ENCODE data around the gene TCERG1L.

The TCERG1L gene

DNA sequence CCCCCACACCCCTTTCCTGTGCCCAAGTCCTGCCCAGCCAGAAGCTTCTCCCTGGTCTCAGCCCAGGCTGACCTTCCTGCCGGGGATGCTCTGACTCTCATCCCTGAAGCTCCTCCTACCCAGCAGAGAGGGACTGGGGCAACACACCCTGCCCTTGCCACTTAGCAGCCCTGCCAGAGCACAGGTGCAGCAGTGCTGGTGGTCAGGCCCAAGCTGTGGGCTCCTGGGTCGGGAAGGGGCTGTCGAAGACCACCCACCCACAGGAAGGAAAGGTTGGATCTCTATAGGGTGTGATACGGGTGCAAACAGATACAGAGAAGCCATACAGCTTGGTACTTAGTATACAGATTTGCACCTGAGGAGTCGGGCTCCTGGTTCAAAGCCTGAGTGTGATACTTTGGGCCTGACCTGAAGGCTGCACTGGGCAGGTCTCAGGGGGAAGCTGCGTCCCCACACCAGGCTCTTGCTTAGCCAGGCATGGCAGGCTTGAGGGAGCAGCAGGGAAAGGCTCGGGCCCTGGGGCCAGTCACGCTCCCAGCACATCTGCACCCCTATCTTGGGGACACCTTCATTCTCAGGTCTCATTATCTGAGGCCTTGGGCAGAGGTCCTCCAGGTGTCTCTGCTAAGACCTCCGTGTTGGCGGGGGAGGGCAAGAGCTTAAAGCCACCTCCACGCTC is 47.3 kb downstream of the TCERG1L start:
- no peak overlapping the region for H3K4me2 ChIP-seq
- H3K36me3 ChIP-seq (ENCODE audit: insufficient read depth): no peaks in the 10 kb centered on the region
- no peaks in the 10 kb centered on the region for H3K79me2 ChIP-seq (ENCODE audit: insufficient read depth, low read depth)
- no peak overlapping the region for H3K27ac ChIP-seq
- H3K4me3 ChIP-seq (IDR thresholded peaks at IDR 0.05; ENCODE audit: insufficient read depth, low read depth, low read length): no peak overlapping the region
- no peaks in the 10 kb centered on the region for H3K4me1 ChIP-seq (ENCODE audit: low read depth, poor library complexity, severe bottlenecking)
- H4K20me1 ChIP-seq (ENCODE audit: insufficient read depth): no peaks in the 10 kb centered on the region
- no peak overlapping the region for H3K9ac ChIP-seq
- TF ChIP-seq, protein P1, sequence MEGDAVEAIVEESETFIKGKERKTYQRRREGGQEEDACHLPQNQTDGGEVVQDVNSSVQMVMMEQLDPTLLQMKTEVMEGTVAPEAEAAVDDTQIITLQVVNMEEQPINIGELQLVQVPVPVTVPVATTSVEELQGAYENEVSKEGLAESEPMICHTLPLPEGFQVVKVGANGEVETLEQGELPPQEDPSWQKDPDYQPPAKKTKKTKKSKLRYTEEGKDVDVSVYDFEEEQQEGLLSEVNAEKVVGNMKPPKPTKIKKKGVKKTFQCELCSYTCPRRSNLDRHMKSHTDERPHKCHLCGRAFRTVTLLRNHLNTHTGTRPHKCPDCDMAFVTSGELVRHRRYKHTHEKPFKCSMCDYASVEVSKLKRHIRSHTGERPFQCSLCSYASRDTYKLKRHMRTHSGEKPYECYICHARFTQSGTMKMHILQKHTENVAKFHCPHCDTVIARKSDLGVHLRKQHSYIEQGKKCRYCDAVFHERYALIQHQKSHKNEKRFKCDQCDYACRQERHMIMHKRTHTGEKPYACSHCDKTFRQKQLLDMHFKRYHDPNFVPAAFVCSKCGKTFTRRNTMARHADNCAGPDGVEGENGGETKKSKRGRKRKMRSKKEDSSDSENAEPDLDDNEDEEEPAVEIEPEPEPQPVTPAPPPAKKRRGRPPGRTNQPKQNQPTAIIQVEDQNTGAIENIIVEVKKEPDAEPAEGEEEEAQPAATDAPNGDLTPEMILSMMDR (conservative IDR thresholded peaks at IDR 0.05; ENCODE audit: low read depth, low read length): no peak
- H3K27me3 ChIP-seq (ENCODE audit: insufficient read depth, low read depth): no peaks in the 10 kb centered on the region
- no peak overlapping the region for H2AFZ ChIP-seq (ENCODE audit: low read depth)

DNA sequence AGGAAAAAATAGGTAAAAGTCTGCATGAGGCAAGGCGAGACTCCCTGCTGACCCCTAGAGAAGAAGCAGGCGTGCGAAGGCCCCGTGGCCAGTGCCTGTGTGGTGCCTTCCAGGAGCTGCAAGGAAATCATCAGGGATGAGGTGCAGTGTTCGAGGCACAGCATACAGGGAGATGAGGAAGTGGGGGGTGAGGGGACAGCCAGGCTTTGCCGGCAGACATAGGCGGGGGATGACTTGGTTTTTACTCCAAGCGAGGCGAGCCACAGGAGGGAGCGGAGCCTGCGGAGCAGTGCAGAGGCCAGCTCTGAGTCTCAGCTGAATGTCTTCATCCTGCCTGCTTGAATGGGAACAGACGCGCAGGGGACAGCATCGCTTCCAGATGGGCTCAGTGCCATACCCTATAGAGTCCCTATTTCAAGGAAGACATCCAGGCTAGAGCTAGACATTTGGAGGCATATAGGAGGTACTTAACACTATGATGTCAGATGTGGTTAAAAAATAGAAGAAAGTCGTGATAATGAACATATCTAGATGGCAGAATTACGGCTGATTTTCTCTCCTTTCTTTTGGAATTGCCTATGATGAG is 49.5 kb downstream of the TCERG1L start:
- no peak overlapping the region for H3K9ac ChIP-seq
- H3K27me3 ChIP-seq (ENCODE audit: insufficient read depth, low read depth): no peaks in the 10 kb centered on the region
- no peak overlapping the region for H3K27ac ChIP-seq
- H3K4me3 ChIP-seq (IDR thresholded peaks at IDR 0.05; ENCODE audit: insufficient read depth, low read depth, low read length): no peak overlapping the region
- no peak overlapping the region for H3K4me2 ChIP-seq
- H3K79me2 ChIP-seq (ENCODE audit: insufficient read depth, low read depth): no peaks in the 10 kb centered on the region
- no peaks in the 10 kb centered on the region for H4K20me1 ChIP-seq (ENCODE audit: insufficient read depth)
- TF ChIP-seq, protein P1 (conservative IDR thresholded peaks at IDR 0.05; ENCODE audit: low read depth, low read length): no peak
- H3K4me1 ChIP-seq (ENCODE audit: low read depth, poor library complexity, severe bottlenecking): no peaks in the 10 kb centered on the region
- H3K36me3 ChIP-seq (ENCODE audit: insufficient read depth): no peaks in the 10 kb centered on the region
- H2AFZ ChIP-seq (ENCODE audit: low read depth): no peak overlapping the region

DNA sequence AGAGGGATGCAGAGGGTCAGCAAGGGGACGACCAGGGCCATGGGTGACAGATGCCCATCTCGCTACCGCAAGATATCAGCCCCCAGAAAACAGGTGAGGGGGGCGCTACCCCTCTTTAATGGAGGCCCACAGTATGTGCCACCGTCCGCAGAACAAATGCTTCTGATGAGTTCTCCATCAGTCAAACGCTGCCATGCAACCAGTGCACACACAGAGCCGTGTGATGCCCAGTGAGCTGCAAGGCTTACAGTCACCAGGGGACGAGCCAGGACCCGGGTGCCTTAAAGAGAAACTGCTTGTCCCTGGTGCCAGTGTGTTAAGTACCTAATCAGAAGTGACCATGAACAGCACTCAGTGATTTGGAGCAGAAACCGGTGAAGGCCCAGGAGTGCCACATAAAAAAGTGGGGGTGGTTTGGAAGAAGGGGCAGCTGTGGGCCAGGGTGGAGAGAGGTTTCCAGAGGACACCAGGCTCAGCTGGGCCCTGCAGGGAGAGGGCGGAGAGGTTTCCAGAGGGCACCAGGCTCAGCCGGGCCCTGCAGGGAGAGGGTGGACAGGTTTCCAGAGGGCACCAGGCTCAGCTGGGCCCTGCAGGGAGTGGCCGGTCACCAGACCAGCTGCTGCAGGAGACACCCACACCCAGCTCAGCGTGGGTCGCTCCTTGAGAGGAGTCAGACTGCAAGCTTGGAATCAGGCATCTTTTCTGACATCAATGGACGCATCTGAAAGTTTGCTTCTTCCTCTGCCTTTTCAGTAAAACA is 50.9 kb downstream of the TCERG1L start:
- Histone ChIP-seq H3K9ac (no peak overlapping the region), H3K4me1 (ENCODE audit: low read depth, poor library complexity, severe bottlenecking) (no peaks in the 10 kb centered on the region), H3K36me3 (ENCODE audit: insufficient read depth) (no peaks in the 10 kb centered on the region), H4K20me1 (ENCODE audit: insufficient read depth) (no peaks in the 10 kb centered on the region), H3K79me2 (ENCODE audit: insufficient read depth, low read depth) (no peaks in the 10 kb centered on the region), H3K4me2 (no peak overlapping the region), H2AFZ (ENCODE audit: low read depth) (no peak overlapping the region), H3K27me3 (ENCODE audit: insufficient read depth, low read depth) (no peaks in the 10 kb centered on the region), H3K27ac (no peak overlapping the region), H3K4me3 (IDR thresholded peaks at IDR 0.05; ENCODE audit: insufficient read depth, low read depth, low read length) (no peak overlapping the region)
- TF ChIP-seq, protein P1 (conservative IDR thresholded peaks at IDR 0.05; ENCODE audit: low read depth, low read length): no peak

DNA sequence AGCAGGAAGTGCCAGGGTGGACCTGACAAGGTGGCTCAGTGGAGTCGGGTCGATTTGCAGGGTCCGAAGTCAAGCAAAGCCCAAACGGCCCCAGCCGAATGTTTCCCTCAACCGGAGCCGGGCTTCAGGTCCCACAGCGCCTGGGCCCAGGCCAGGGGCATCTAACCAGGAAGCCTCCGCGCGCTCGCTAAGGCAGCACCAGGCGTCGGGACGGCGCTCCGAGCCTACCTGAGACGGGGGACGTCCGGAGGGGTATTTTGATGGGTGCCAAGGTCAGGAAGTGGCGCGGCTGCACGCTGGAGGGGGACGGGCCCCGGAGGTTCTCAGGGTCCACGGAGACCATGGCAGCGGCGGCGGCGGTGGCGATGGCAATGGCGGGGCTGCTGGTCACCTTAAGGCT is 51.5 kb downstream of the TCERG1L start:
- TF ChIP-seq, protein P1 (conservative IDR thresholded peaks at IDR 0.05; ENCODE audit: low read depth, low read length): no peak
- Histone ChIP-seq H3K27ac (no peak overlapping the region), H3K4me2 (no peak overlapping the region), H4K20me1 (ENCODE audit: insufficient read depth) (no peaks in the 10 kb centered on the region), H2AFZ (ENCODE audit: low read depth) (no peak overlapping the region), H3K27me3 (ENCODE audit: insufficient read depth, low read depth) (no peaks in the 10 kb centered on the region), H3K9ac (no peak overlapping the region), H3K4me1 (ENCODE audit: low read depth, poor library complexity, severe bottlenecking) (no peaks in the 10 kb centered on the region), H3K36me3 (ENCODE audit: insufficient read depth) (no peaks in the 10 kb centered on the region), H3K79me2 (ENCODE audit: insufficient read depth, low read depth) (no peaks in the 10 kb centered on the region), H3K4me3 (IDR thresholded peaks at IDR 0.05; ENCODE audit: insufficient read depth, low read depth, low read length) (no peak overlapping the region)

All from KMS-11 (cell line).